T-helper 9 cell (primary cell): ENCODE results near the gene HEY2.

Experiments
- DNase-seq: peaks from one replicate; pipeline ENCODE4 v3.0.0-alpha.2; 2020

HEY2 gene

DNA sequence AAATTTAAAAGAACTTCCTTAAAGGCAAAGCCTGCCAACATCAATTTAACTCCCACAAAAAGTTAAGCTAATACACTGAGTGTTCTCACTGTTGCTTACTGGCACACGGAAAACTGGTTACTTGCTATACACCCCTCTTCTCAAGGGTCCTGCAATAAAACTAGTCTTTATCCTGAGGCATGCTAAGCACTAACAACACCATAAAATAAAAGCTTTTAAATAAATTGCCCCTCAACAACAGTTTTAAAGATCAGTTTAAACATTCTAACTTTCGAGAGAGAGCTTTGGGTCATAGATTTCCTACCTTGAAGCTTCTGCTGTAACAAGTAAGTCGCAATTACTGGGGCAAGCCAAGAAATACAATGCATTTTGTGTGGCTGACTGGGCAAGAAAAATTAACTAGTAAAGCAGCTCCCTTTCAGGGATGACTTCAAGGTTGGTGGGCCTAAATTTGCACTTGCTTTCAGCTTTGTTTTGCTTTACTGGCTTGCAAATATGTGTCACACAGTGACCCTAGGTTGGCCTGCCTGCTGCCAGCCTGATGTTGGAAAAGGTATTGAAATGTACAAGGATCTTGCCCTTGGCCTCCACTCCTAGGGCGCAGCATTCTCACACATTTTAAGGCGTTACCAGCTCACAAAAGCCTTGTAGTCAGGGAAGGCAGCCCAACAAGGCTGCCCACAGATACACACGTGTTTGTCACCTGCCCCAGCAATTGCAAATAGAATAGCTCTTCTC lies 4.0 kb upstream of the HEY2 start:
- DNase-seq: no peak

DNA sequence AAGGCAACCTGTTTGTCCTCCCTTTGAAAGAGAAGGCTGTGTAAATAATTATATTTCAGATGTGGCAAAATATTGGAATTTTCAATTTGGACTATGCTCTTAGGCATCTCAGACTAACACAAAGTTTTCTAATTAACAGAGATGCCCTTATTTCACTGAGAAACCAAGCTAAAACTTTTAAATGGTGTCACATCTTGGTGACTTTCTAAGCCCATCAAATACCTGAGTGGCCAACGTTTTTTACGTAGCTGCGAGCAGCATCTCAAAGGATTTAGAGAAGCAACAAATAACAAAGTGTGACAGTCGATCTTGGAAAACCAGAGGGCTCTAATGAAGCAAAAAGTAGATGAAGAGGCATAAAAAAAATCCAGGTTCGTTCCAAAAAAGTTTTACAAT lies 3.4 kb upstream of the HEY2 start:
- no peak for DNase-seq

DNA sequence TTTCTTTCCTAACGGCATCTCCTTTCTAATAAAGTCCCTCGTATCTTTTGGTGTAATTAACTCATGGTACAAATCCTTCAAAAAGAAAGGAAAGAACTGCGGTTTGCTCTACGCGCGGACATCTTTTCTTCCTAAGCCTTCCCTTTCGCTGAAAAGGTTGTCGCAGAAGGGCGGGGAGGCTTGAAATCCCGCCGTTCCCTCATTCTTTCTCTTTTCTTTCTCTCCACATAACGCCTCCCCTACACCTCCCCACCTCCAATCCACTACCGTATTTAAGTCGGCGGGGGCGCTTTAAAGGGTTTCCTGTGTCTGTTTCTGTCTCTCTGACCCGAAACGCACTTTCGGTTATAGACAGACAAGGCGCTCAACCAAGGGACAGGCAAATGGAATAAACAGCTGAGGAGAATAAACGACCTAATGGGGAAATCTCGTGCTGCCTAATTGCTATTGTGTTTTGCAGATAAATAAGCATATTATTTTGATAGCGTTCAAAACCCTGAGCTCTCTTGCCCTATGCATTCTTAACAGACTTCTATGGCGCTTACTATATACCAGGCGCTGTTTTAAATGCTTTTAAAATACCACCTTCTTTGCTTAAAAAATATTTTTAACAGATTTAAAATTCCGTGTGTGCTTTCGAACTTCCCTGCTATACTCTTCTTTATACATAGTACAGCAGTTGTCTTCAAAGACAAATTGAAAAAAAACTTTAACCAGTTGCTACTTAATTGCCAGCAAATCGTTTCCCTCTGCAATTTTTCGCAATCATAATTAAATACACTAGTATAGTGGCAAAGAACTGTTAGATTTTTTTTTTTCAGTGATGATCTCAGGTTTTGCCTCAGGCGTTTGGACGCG lies 2.5 kb upstream of the HEY2 start:
- DNase-seq: peak; percentile 56

GRCh38 chr6:125747589-125748405 lies 1.6 kb upstream of the HEY2 start:
- no peak for DNase-seq

DNA sequence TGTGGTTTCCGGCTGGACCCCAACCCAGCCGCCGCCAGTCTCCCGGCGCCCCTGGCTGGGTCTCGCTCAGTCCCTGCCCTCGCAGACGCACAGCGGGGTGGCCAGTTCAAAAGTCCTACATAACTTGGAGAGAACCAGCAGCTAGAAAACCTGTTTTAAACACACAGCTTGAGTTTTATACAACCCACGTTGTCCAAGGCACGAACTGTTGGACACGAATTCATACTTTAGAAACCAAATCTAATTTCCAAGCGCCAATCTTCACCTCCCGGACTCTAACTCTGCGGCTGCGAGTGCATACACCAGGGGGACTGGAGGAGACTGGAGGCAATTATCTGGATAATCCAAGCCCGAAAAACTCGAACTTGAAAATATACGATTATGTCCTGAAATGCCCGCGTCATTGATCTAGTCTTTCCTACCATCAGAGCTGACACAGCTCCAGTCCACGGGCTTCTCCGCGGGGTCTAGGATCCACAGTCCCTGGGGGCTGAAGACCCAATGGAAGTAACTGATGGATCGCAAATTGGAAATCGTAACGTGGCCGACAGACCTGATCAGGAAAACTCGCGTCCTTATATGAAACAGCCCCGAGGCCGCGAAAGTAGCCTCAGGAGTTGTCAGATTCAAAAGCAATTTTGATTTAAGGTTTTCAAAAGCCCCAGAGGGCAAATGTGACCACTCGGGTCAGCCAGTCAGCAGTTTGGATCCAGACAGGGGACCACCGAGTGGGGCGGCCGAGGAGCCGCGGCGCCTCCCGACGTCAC lies 843 bp upstream of the HEY2 start:
- no peak for DNase-seq

DNA sequence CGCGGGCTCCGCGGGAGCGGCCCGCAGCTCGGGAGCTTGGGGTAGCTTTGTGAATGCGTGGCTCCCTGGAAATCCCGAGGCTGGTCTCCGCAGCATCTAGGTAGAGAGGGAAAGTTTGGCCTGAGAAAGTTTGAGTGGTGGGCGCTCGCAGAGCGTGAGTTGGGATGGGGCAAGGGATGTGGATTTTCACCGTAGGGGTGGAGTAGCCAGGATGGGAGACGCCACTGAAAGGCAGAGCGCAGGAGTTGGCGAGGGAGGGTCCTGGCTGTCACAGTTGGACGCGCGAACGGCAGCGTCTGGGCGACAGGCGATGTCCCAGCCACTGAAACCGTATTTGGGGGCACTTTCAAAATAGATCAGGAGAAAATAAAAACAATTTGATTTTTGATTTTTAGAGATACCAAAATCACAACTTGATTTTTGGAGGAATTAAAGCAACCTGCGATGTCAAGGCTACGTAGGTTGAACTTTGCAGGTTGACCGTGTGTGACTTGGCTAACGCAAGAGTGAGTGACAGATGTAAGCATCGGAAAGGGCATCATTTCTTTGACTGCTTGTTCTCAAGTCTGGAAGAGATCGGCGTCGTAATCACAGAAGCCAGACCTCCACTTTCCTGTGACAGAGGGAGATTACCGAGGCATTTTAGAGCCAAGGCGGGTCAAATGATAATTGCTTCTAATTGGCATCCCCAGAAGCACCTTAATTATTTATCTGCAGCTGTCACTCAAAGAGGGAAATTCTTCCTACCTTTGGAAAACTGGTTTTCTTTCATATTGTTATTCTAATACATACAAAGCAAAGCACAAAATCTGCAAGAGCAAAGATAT lies 646 bp downstream of the HEY2 start:
- no peak for DNase-seq

- no peak for DNase-seq
Measured at GRCh38 chr6:125750692-125751333, 1.4 kb downstream of the HEY2 start.

- no peak for DNase-seq
Measured at GRCh38 chr6:125751334-125751916, 2.0 kb downstream of the HEY2 start.

- DNase-seq: no peak
Measured at GRCh38 chr6:125752773-125753172, 3.3 kb downstream of the HEY2 start.

DNA sequence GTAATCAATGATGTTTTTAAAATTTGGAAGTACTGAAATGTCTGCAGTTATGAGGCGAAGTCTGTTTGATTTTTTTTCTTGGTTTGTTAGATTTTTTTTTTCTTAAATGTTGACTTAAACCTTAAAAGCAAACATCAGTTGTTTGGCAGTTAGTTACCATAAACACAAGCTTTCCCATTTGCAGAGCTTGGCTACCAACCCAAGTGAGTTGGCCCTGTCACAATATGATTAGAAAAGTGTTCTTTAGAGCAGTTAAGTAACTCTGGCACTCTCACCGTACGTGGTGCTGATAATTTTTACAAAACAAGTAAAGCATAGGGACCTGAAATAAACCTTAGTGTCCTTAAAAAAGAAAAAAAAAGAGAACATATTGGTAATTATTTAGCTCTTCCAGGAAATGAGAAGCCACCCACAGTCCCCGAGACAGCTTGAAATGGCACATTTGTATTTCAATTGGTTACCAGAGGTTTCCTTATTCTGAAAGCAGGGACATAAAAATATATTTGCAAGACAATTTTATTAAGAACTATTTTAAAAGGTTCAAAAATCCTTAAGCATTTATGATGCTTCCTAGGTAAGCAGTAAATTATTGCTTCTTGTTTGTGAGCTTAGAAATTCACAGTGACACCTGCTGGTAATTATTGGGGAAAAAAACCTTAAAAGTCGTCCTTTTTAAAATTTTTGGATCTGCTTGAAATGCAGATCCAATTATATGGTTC lies 3.9 kb downstream of the HEY2 start:
- DNase-seq: no peak

DNA sequence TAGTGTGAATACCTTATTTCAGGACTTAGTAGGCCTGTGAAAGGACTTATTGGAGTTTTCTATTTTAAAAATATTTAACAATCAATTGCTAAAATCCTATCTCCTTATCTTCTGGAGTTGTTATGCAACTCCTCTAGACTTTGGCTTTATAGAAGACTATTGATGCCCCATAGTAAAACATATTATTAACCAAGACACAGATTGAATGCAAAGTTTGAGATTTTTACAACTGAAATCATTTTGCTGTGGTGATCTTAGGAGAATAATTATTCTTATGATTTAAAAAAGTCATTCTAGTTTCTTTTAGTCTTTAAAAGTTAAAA lies 4.5 kb downstream of the HEY2 start:
- no peak for DNase-seq

DNA sequence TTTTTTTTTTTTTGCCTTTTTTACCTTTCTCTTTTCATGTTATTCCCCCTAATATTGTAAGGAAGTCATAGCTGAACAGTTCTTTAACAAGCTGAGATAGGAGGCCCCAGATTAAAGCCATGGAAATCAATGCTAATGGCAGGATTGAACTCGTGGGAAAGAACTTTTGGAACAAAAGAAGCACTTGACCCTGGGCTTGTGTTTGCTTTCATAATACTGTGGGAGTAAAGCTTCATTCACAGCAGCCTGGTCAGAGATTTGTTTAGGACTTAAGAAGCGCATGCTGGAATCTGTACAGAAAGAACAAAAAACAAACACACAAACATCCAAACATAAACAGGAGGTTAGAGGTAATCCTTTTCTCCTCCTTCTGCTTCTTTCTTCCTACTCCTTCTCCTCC lies 5.1 kb downstream of the HEY2 start:
- no peak for DNase-seq

DNA sequence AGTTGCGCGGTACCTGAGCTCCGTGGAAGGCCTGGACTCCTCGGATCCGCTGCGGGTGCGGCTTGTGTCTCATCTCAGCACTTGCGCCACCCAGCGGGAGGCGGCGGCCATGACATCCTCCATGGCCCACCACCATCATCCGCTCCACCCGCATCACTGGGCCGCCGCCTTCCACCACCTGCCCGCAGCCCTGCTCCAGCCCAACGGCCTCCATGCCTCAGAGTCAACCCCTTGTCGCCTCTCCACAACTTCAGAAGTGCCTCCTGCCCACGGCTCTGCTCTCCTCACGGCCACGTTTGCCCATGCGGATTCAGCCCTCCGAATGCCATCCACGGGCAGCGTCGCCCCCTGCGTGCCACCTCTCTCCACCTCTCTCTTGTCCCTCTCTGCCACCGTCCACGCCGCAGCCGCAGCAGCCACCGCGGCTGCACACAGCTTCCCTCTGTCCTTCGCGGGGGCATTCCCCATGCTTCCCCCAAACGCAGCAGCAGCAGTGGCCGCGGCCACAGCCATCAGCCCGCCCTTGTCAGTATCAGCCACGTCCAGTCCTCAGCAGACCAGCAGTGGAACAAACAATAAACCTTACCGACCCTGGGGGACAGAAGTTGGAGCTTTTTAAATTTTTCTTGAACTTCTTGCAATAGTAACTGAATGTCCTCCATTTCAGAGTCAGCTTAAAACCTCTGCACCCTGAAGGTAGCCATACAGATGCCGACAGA lies 9.9 kb downstream of the HEY2 start:
- peak; percentile 1 for DNase-seq

- DNase-seq: no peak
Measured at GRCh38 chr6:125759959-125760457, 10.6 kb downstream of the HEY2 start.

DNA sequence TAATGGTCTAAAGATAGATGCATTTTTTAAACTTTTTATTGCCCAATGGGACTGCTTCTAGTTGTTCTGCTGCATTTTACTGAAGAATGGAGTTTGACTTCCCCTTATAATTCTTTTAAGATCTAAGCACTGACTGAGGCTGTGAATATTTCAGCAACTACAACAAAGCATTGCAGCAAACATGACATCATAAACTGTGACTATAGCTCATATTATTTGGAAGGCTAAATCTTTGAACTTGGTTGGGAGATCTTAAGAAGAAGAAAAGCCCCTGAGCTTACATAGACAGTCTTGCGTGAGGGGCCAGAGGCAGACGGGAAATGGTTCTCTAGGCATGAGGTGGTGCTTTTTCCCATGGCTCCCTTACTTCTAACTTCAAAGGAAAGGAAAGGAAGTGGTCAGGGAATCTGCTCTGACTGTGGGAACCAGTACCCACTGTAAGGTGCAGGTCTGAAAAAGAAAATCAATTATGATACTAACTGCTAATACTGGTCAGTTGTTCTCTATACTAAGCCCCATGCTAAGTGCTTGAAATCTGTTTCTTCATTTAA lies 14.8 kb downstream of the HEY2 start:
- no peak for DNase-seq

DNA sequence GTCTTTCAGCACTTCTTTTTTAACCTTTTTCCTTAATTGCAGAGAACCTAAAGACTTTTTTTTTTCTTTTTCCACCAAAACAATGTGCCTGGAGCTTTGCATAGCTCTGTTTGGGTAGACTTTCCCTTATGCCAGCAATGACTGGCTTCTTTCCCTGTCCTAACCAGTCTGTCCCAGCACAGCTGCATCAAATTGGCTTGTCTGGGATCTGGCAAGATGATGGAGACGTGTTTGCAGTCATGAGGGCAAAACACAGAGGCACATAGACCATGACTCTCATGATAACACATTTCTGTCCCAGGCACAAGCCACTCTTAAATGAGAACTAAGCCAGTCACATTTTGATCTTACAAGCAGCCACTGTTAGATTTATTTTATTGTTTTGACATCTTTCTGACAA lies 16.5 kb downstream of the HEY2 start:
- no peak for DNase-seq

- no peak for DNase-seq
Measured at GRCh38 chr6:125766641-125767040, 17.2 kb downstream of the HEY2 start.

DNA sequence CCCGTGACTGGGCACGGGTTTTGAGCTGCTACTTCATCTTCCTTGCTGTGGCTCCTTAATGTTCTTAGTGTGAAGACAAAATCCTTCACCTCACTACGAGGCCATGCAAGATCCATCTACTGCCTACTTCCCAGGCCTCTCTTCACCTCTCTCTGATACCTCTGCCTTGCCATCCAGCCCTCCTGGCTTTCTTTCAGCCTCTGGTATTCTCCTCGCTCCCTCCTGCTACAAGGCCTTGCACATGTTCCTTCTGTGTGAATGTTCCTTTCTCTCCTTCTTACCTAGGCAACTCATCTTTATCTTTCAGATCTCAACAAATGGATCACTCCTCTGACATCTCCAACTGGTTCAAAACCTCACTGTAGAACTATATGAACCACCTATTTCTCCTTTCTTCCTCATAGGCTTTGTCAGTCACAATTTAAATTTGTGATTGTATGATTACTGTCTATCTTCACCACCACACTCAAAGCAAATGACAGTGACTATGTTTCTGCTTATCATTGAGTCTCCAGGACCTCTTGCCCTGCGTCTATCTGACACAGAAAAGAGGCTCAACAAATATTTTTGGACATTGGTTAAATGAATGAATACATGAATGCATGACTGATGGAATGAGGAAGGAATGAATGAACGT lies 19.8 kb downstream of the HEY2 start:
- DNase-seq: no peak
